Fibroblast of skin of left biceps (primary cell): Measurements from ENCODE around the gene SLC30A7.
"Not testable (repeated sequence)": the region's sequence is repeated elsewhere in the genome, so short reads cannot be mapped to it uniquely, and the experiment has no call there.

Experiments
- DNase-seq, 2 experiments: peaks; one replicate each; pipeline ENCODE4 v3.0.0-alpha.2; 2013; ENCODE audit warnings: low read depth in 2 of 2

The SLC30A7 gene

GRCh38 chr1:100889869-100890482, 5.9 kb upstream of the SLC30A7 start:
- not testable (repeated sequence) for DNase-seq

GRCh38 chr1:100891380-100891779, 4.5 kb upstream of the SLC30A7 start:
- no peak for DNase-seq

GRCh38 chr1:100892554-100892953, 3.3 kb upstream of the SLC30A7 start:
- no peak for DNase-seq

DNA sequence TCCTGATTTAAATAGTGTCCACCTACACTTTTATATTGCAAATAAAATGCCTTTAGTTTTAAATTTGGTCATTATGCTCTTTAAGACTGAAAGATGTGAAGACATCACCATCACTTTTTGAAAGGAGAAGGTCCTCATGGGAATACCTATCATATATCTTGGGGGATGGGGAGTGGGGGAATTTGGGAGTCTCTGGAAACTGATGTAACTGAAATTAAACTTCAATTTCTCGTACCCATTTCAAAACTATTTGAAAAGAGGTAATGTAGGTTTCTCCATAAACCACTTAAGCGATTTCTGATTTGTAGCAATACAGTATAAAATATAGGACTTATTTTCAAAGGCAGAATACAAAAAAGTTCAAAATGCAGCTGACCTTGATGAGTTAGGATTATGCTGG, 2.2 kb upstream of the SLC30A7 start:
- DNase-seq = no peak

DNA sequence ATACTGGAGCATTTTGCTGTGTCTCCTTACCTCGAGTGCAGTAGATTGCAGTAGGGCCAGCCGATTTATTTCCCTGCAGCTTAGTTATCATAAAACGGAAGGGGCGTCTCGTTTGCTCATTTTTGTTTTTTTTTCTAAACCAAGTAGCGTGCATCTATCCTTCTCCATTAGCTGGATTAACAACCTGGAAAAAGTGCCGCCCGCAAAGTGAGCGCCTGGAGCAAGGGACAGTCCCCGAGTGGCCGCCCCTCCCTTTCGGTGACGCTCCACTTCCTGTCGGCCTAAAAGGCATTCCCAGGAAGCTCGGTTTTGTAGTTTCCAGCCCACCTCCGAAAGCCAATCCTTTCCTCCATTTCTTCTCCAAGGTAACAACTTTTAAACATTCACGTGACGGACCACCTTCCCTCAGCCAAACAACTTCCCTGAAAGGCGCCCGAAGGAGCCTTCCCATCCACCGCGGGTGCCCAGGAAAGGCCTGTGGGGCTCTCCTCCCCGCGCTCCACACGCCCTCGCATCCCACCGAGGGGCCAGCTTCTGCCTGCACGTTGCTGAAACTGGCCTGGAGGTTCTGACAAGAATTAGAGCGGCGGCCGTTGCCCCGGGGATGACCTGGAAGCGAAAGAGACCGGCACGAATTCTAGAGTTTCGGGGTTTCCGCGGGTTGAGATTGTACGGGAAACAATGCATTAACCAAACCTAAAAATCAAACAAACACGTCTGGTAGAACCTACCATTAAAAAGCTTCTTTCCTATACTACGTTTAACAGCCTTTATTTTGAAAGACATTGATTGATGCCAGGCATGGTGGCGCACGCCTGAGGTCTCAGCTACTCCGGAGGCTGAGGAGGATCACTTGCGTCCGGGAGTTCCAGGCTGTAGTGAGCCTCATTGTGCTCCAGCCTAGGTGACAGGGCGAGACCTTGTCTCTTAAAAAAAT, 1.0 kb upstream of the SLC30A7 start, which contains the start of gene EXTL2:
Gene EXTL2 (minus strand): TSS at position 240 of the 937 bp plus-strand sequence. CDS start 6,085 bp downstream, outside the sequence.
- DNase-seq = peak in 1 of 2 experiments; percentile 25

GRCh38 chr1:100896481-100896982, 642 bp downstream of the SLC30A7 start:
- no peak for DNase-seq

DNA sequence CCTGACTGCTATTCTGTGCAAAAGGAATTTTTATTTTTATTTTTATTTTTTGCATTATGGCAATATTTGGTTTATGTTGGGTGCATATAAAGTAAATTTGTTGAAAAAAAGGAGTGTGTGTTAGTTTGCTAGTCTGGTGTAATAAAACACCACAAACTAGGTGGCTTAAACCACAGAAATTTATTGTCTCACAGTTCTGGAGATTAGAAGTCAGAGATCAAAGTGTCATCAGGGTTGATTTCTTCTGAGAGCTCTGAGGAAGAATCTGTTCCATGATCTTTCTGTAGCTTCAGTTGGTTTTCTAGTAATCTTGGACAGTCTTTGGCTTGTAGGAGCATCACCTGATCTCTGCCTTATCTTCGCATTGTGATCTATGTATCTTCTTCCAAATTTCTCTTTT, 6.5 kb downstream of the SLC30A7 start:
- DNase-seq = no peak

DNA sequence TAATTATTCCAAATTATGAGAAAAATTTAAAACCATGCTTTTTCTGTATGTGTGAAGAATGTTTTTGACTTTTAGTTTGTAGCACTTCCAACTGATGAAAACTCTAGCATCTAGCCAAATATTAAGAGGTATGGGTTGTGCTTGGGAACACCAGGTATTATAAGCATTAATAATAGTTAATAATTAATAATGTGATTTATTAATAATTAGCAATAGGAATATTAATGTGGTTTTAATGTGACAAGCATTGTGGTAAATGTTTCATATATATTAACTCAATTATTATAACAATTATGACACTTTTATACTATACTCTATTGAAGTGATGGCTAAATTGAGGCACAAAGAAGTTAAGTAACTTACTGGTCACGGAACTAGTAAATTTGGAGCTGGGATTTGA, 7.9 kb downstream of the SLC30A7 start:
- no peak for DNase-seq

DNA sequence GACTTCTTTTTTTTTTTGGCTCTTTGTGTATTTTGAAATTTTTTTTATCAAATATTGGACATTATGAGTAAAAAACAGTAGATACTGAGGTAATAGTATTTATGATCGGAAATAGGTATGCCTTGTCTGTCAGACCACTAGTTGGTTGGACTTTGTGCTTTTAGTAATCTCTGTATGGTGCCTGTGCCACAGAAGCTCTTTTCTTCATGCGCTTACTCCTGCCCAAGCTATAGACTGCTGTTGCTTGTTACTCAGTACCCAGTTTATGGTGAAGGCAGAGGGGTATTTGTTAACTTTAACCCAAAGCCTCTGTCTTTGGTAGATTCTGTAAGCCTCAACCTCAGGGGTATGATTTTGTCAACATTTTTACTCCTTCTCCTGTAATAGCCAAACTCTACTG, 8.6 kb downstream of the SLC30A7 start:
- DNase-seq = no peak

DNA sequence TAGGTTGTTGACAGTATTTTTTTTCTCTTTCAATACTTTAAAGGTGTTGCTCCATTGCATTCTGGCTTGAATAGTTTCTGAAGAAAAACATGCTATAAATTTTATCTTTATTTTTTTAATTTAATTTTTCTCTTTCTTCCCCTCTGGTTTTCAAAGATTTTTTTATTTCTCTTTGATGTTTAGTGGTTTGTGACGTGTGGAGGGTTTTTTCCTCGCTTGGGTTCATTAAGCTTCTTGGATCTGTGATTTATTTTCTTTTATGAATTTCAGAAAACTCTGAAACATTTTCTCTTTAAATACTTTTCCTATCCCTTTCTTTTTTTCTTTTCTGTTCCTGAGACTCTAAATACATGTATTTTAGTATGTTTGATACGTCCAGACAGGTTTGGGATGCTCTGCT, 9.3 kb downstream of the SLC30A7 start:
- DNase-seq = no peak

DNA sequence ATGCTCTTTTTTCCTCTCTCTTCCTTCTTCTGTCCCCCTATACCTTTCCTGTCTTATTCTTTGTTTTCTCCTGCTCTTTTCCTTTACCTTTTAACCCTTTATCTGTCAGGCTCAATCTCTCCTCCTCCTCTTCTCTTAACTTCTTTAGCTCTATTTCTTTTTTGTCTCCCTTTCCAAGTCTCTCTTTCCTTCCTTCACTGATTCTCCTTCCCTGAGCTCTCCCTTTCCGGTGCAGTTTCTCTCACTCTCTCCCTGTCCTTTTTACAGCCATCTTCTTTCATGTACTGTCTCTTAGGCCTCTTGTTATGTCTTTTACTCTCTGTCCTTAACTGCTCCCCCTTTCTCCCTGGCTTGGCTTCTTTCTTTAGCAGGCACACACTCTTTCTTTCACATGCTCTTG, 12.0 kb downstream of the SLC30A7 start:
- no peak for DNase-seq

DNA sequence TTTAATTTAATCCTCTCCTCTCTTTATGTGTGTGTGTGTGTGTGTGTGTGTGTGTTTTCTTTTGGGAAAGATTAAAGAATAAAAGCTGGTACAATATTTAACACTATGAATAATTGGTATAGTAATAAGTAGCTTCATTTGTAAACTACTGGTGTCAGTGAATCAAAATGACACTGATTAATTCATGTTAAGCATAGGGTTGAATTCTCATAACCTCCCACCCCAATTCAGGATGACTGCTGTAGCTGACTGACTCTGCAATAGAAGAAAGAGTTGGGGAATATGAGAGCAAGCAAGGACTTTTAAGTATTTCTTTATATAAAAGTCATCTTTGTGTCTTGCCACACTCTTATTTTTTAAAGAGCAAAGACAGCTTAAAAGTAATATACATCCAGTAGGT, 13.1 kb downstream of the SLC30A7 start:
- no peak for DNase-seq

GRCh38 chr1:100912019-100912418, 16.1 kb downstream of the SLC30A7 start:
- no peak for DNase-seq

DNA sequence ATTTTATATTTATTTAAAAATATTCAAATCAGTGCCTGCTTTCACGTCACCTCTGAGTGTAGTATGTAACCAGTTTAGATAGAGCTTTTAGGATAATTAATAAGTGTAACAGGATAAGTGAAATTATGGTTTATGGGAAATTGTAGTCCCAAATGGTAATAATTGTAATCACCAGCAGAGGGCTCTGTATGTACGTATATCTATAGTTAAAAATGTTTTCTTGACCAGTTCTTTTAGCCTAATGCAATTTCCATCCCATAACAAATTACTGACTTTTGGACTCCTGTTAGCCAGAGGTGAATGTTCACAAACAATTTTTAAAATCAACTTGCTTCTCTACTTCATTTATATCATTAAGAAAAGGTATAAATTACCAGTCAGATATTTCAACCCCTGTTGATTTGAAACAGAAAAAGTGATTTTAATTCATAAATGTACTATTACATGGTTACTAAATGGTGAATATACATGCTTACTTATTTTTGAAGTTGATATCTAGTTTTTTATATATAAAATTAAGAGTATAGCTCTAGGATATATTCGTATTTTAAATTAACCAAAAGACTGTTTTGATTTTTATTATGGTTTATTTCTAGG, 25.3 kb downstream of the SLC30A7 start:
- peak in 1 of 2 experiments; percentile 20 for DNase-seq

- DNase-seq = peak in 1 of 2 experiments; percentile 3
These were observed 28.3 kb downstream of the SLC30A7 start for GRCh38 chr1:100924212-100924611.

GRCh38 chr1:100924991-100925390, 29.1 kb downstream of the SLC30A7 start:
- no peak for DNase-seq

- no peak for DNase-seq
These were observed 30.4 kb downstream of the SLC30A7 start for GRCh38 chr1:100926240-100926639.

DNA sequence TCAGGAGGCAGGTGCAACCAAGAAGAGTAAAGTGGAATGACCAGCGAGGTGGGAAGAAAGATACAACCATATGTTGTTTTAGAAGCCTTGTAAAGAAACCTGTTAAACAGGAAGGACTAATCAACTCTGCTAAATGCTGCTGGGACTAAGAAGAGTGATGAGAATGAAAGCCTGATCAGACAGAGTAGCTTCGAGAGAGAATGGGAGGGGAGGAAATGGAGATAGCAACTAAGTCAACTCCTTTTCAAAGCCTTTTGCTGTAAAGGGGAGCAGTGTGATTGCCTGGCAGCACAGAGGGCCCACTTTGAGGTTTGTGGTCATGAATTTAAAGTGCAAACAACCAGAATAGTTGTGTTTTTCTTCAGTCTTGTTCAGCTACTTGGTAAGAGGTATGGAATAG, 31.4 kb downstream of the SLC30A7 start:
- no peak for DNase-seq

DNA sequence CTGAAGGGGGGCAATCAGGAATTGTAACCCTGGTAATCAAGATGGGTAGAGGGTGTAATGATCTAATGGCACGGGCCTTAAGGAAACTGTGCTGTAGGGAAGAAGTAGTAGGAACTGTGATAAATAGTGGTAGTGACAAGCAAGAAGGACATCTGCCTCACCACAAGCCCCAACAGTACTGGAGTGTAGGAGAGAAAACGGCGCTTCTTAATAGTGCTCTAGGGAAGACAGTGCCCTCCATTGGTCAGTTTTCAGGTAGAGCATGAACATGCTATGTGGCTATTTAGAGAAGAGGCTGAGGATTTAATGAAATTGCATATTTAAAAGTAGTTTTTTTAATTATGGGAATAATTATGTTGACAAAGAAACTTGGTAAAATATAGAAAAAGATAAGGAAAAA, 32.2 kb downstream of the SLC30A7 start:
- no peak for DNase-seq

DNA sequence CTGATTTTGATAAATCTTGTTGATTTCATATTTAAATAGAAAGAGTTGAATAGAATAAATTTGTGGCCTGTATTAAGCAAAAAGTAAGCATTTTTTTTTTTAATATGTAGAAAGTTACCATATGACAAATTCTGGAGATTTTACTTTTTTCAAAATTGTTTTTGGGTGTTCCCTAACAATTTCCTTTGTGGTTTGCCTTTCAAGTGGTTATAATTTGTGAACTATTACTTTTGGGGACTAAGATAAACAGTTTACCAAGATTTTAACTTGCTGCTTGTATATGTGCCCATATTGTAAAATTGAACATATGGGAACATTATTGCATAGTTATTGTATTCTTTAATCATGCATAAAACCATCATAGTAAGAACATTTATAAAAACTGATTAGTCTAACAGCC, 34.6 kb downstream of the SLC30A7 start:
- no peak for DNase-seq

DNA sequence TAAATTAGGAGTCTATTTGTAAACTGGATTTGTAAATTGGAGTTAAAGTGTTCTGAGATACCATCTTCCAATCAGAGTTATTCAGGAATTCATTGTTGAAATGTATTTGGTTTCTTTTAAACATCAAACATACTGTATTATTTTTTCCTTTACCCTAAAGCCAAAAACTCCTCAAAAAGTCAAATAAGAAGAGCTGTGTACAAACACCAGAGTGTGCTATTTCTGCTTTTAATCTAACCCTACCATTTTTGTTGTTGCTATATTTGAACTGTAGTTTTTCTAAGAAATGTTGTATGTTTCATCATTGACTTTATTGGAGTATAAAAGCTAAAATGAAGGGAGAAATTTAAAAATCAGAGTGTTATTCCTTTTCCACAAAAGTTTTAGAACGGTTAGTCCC, 35.8 kb downstream of the SLC30A7 start:
- no peak for DNase-seq

DNA sequence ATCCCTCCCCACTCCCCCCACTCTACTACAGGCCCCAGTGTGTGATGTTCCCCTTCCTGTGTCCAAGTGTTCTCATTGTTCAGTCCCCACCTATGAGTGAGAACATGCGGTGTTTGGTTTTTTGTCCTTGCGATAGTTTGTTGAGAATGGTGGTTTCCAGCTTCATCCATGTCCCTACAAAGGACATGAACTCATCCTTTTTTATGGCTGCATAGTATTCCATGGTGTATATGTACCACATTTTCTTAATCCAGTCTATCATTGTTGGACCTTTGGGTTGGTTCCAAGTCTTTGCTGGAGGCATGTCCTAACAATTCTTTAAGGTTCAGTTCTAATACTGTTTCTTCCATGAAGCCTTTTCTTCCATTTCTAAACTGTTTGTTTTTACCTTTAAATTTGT, 37.7 kb downstream of the SLC30A7 start:
- DNase-seq = not testable (repeated sequence)
